NOMO-1 treated with DMSO at 0.1 percent for 48 hours (cell line): ENCODE measurements around the gene RAD23B.
A peak's percentile ranks its signal among the peaks of the same experiment; 100 is the strongest.

ENCODE experiments used
- DNase-seq: peaks from one replicate; lab custom pipeline; 2025; ENCODE audit not compliant: unreplicated experiment; lab: John Stamatoyannopoulos, UW

Gene RAD23B

DNA sequence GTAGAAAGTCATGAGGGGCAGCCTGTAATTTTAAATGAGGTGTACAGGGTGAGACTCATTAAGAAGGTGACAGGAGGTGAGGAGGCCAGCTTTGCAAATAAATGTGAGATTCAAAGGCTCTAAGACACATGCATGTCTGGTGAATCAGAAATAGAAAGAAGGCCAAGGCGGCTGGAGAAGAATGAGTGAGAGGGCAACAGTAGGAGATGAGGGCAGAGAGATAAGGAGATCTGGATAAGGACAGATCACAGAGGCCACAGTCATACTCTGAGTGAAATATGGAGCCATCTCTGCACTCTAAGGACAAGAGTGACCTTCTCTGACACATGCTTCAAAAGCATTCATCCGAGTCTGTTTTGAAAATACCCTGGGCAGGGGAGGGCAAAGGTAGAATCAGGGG lies 90.7 kb downstream of the RAD23B start:
- DNase-seq, result no peak

- DNase-seq, result peak; percentile 8
These were observed 91.9 kb downstream of the RAD23B start for GRCh38 chr9:107375001-107375400.

GRCh38 chr9:107375651-107376369 lies 92.7 kb downstream of the RAD23B start:
- peak; percentile 9 for DNase-seq

DNA sequence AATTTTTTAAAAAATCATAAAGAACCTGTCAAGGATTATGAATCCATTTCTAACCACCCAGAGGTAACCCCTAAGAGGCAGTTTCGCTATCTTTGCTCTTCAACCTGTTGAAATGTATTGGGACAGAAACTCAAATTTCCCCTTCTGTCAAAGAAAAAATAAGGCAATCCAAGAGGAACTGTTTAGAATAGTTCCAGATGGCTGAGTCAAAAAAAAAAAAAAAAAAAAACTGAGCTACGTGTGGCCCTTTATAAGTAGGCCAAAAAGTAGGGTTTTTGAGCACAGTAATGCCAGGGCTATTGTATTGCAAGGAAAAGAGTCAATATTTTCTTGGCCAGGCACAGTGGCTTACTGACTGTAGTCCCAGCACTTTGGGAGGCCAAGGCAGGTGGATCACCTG lies 94.9 kb downstream of the RAD23B start:
- DNase-seq, result no peak
